ENCODE measurements around the gene SLC35B1.
"Not testable (repeated sequence)": the region's sequence is repeated elsewhere in the genome, so short reads cannot be mapped to it uniquely, and the experiment has no call there.

Gene SLC35B1

DNA sequence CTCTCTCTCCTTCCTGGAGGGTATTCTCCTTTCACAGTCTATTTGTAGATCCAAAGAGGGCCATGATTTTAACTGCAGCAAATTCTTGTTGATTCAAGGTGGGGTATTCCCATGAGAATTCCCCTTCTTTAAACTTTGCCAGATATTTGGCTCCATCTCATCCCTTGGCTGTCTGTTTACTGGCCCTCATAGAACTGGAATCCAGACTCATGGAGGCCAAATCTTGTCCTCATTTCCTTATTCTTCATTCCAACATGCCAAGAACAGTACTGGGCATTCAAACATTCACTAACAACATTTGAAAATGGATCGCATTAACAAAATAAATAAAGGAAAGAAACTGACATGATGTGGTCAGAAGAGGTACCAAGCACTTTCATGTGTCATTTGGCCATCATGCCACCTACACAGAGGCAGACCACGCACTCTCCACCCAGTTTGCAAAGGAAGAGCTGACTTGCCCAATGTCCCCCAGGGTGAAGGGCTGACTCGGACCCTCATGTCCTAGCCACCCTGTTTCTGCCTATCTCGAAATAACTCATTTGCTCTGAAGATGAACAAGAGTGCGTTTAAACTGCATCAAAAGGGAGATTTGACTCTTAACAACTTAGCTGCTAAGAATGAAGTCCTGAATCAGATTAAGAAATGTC lies 23.1 kb upstream of the SLC35B1 start:
- H3K9ac ChIP-seq (ENCODE audit: low read length): no peak overlapping the region
- no peaks in the 10 kb centered on the region for H3K9me3 ChIP-seq (ENCODE audit: low read length)
- H3K27me3 ChIP-seq (ENCODE audit: control insufficient read depth in 1 of 2, insufficient read depth in 2 of 2, low read length in 2 of 2): no peaks in the 10 kb centered on the region
- peak overlapping the region in 1 of 2 donors; percentile 17 for H3K4me3 ChIP-seq (ENCODE audit: low read depth in 1 of 2, low read length in 2 of 2)
- peaks cover under 1% of the 10 kb centered on the region for H3K36me3 ChIP-seq (ENCODE audit: insufficient read depth, low read length)
- H3K4me1 ChIP-seq (ENCODE audit: insufficient read depth, low read length): peaks cover 57% of the 10 kb centered on the region
- peak overlapping the region; percentile 70 for H3K27ac ChIP-seq (ENCODE audit: low read depth, low read length)

DNA sequence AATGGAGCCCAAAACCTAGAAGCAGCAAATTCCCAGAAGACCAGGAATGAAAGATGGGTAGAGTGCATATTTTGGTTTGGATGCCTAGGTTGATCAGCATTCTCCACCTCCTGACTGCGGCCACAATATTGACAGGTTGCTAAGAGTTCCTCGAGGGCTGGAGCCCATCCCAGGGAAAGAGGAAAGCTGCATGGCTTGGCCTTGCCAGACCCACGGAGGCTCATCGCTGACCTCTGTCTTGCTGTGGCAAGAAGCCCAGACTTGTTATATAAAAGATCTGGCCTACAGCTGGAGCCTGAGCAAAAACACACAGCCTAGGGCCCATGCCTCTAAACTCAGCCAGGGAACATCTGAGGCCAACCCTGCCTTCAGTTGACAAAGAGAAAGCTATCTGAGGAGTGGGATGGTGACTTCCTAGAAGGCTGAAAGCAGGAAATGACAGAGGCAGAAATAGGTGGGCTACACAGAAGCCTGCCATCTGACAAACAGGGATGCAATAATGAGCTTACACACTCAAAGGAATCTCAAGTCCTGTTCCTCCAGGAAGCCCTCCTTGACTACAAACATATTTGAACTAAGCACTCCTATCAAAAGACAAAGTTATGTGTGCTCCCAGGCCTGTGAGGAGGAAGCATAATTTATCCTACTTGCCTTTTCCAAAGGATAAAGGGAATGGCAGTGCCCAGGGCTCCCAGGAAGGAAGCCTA lies 22.5 kb upstream of the SLC35B1 start:
- Histone ChIP-seq H3K27me3 (ENCODE audit: control insufficient read depth in 1 of 2, insufficient read depth in 2 of 2, low read length in 2 of 2) (no peaks in the 10 kb centered on the region), H3K4me3 (ENCODE audit: low read depth in 1 of 2, low read length in 2 of 2) (peak overlapping the region in 1 of 2 donors; percentile 17), H3K9ac (ENCODE audit: low read length) (no peak overlapping the region), H3K27ac (ENCODE audit: low read depth, low read length) (peak overlapping the region; percentile 92), H3K4me1 (ENCODE audit: insufficient read depth, low read length) (peaks cover 59% of the 10 kb centered on the region), H3K9me3 (ENCODE audit: low read length) (no peaks in the 10 kb centered on the region), H3K36me3 (ENCODE audit: insufficient read depth, low read length) (peaks cover 7% of the 10 kb centered on the region)

- Histone ChIP-seq H3K36me3 (ENCODE audit: insufficient read depth, low read length) (peaks cover 8% of the 10 kb centered on the region), H3K9me3 (ENCODE audit: low read length) (no peaks in the 10 kb centered on the region), H3K27ac (ENCODE audit: low read depth, low read length) (peak overlapping the region; percentile 54), H3K4me3 (ENCODE audit: low read depth in 1 of 2, low read length in 2 of 2) (no peak overlapping the region), H3K4me1 (ENCODE audit: insufficient read depth, low read length) (peaks cover 69% of the 10 kb centered on the region), H3K27me3 (ENCODE audit: control insufficient read depth in 1 of 2, insufficient read depth in 2 of 2, low read length in 2 of 2) (no peaks in the 10 kb centered on the region), H3K9ac (ENCODE audit: low read length) (no peak overlapping the region)
Measured at GRCh38 chr17:49729069-49729468, 21.3 kb upstream of the SLC35B1 start.

- H3K36me3 ChIP-seq (ENCODE audit: insufficient read depth, low read length): peaks cover 8% of the 10 kb centered on the region
- no peak overlapping the region for H3K4me3 ChIP-seq (ENCODE audit: low read depth in 1 of 2, low read length in 2 of 2)
- no peaks in the 10 kb centered on the region for H3K27me3 ChIP-seq (ENCODE audit: control insufficient read depth in 1 of 2, insufficient read depth in 2 of 2, low read length in 2 of 2)
- H3K9ac ChIP-seq (ENCODE audit: low read length): no peak overlapping the region
- peak overlapping the region; percentile 58 for H3K27ac ChIP-seq (ENCODE audit: low read depth, low read length)
- H3K9me3 ChIP-seq (ENCODE audit: low read length): no peaks in the 10 kb centered on the region
- peaks cover 75% of the 10 kb centered on the region for H3K4me1 ChIP-seq (ENCODE audit: insufficient read depth, low read length)
Measured at GRCh38 chr17:49728425-49728824, 20.7 kb upstream of the SLC35B1 start.

DNA sequence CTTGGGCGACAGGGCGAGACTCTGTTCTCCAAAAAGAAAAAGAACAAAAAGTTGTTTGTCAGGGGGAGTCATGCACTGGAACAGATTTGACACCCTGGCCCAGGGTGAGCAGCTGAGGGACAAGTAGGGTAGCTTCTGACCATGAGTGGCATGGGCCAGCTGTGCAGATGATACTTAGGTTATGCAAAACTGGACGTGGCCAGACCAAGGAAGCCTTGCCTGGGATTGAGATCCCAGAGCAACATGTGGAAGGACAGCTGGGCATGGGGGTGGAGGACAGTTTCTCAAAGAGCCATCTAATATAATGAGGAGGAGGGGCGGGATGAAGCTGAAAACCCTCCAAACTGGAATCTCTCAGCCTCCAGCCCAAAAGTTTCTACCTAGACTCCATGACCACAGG lies 19.6 kb upstream of the SLC35B1 start:
- Histone ChIP-seq H3K36me3 (ENCODE audit: insufficient read depth, low read length) (peaks cover 8% of the 10 kb centered on the region), H3K4me1 (ENCODE audit: insufficient read depth, low read length) (peaks cover 79% of the 10 kb centered on the region), H3K9ac (ENCODE audit: low read length) (no peak overlapping the region), H3K27me3 (ENCODE audit: control insufficient read depth in 1 of 2, insufficient read depth in 2 of 2, low read length in 2 of 2) (no peaks in the 10 kb centered on the region), H3K4me3 (ENCODE audit: low read depth in 1 of 2, low read length in 2 of 2) (no peak overlapping the region), H3K9me3 (ENCODE audit: low read length) (no peaks in the 10 kb centered on the region), H3K27ac (ENCODE audit: low read depth, low read length) (peak overlapping the region; percentile 17)

DNA sequence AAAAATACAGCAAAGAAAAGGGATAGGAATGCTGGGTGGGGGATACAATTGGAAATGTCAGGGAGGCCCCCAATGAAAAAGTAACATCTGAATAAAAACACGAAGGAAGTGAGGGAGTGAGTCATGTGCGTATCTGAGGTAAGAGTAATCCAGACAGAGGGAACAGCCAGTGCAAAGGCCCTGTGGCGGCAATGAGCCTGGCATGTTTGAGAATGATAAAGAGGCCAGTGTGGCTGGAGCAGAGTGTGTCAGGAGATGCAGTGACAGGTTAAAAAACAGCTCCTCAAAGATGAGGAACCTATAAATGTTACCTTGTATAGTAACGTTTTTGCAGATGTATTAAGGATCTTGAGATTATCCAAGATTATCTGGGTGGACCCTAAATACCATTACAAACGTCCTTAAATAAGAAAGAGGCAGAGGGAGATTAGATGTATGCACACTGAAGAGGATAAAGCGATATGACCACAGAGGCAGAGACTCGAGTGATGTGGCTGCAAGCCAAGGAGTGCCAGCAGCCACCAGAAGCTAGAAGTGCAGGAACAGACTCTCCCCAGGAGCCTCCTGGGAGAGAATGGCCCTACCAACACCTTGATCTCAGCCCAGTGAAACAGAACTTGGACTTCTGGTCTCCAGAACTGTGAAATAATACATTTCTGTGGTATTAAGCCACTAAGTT lies 17.8 kb upstream of the SLC35B1 start:
- Histone ChIP-seq H3K9me3 (ENCODE audit: low read length) (no peaks in the 10 kb centered on the region), H3K27ac (ENCODE audit: low read depth, low read length) (no peak overlapping the region), H3K4me3 (ENCODE audit: low read depth in 1 of 2, low read length in 2 of 2) (no peak overlapping the region), H3K27me3 (ENCODE audit: control insufficient read depth in 1 of 2, insufficient read depth in 2 of 2, low read length in 2 of 2) (no peaks in the 10 kb centered on the region), H3K9ac (ENCODE audit: low read length) (no peak overlapping the region), H3K4me1 (ENCODE audit: insufficient read depth, low read length) (peaks cover 70% of the 10 kb centered on the region), H3K36me3 (ENCODE audit: insufficient read depth, low read length) (peaks cover 21% of the 10 kb centered on the region)

- H3K27me3 ChIP-seq (ENCODE audit: control insufficient read depth in 1 of 2, insufficient read depth in 2 of 2, low read length in 2 of 2); H3K4me3 ChIP-seq (ENCODE audit: low read depth in 1 of 2, low read length in 2 of 2); H3K9me3 ChIP-seq (ENCODE audit: low read length); H3K9ac ChIP-seq (ENCODE audit: low read length): not testable (repeated sequence)
- Histone ChIP-seq H3K27ac (ENCODE audit: low read depth, low read length) (peak overlapping the region; percentile 76), H3K4me1 (ENCODE audit: insufficient read depth, low read length) (peaks cover 60% of the 10 kb centered on the region), H3K36me3 (ENCODE audit: insufficient read depth, low read length) (peaks cover 31% of the 10 kb centered on the region)
Measured at GRCh38 chr17:49724552-49724951, 16.8 kb upstream of the SLC35B1 start.

DNA sequence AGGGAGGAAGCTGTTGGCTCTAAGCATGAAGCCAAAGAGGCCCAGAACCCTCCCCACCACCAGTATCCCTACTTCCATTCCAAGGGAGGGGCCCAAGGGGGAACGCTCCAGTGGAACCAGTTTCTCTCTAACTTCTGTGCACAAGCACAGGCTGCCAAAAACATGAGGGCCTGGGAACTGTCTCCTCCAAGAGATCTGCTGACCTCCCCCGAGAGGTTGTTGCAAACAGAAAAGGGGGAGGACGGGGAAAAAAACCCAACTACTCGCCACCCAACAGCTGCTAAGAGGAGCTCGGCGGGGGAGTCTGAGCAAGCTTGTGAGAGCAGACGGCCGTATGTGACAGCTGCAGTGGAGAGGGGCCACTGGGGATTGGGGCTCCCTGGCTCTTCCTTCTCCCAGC lies 15.7 kb upstream of the SLC35B1 start:
- peaks cover 37% of the 10 kb centered on the region for H3K36me3 ChIP-seq (ENCODE audit: insufficient read depth, low read length)
- H3K27me3 ChIP-seq (ENCODE audit: control insufficient read depth in 1 of 2, insufficient read depth in 2 of 2, low read length in 2 of 2): no peaks in the 10 kb centered on the region
- H3K9me3 ChIP-seq (ENCODE audit: low read length): no peaks in the 10 kb centered on the region
- peaks cover 49% of the 10 kb centered on the region for H3K4me1 ChIP-seq (ENCODE audit: insufficient read depth, low read length)
- H3K27ac ChIP-seq (ENCODE audit: low read depth, low read length): peak overlapping the region; percentile 76
- H3K9ac ChIP-seq (ENCODE audit: low read length): no peak overlapping the region
- H3K4me3 ChIP-seq (ENCODE audit: low read depth in 1 of 2, low read length in 2 of 2): peak overlapping the region in 1 of 2 donors; percentile 16

DNA sequence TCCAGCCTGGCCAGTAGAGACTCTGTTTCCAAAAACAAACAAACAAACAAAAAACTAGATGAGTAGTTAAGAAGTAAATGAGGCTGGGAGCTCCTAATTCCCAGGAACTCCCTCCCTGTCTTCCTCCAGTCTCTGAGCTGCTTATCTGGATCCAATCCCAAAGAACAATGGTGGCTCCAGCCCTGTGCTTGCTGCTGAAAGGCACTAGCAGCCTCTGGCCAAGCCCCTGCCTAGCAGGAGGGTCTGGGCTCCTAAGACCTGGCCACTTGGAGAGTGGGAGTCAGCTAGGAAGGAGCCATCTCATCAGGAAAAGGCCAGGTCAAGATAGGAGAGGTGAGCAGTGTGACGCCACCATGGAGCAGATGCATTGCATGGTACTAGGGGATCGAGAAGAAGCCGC lies 14.3 kb upstream of the SLC35B1 start:
- Histone ChIP-seq H3K9ac (ENCODE audit: low read length) (no peak overlapping the region), H3K4me3 (ENCODE audit: low read depth in 1 of 2, low read length in 2 of 2) (no peak overlapping the region), H3K9me3 (ENCODE audit: low read length) (no peaks in the 10 kb centered on the region), H3K27ac (ENCODE audit: low read depth, low read length) (peak overlapping the region; percentile 20), H3K36me3 (ENCODE audit: insufficient read depth, low read length) (peaks cover 51% of the 10 kb centered on the region), H3K4me1 (ENCODE audit: insufficient read depth, low read length) (peaks cover 44% of the 10 kb centered on the region), H3K27me3 (ENCODE audit: control insufficient read depth in 1 of 2, insufficient read depth in 2 of 2, low read length in 2 of 2) (no peaks in the 10 kb centered on the region)

- Histone ChIP-seq H3K4me3 (ENCODE audit: low read depth in 1 of 2, low read length in 2 of 2) (no peak overlapping the region), H3K9ac (ENCODE audit: low read length) (no peak overlapping the region), H3K36me3 (ENCODE audit: insufficient read depth, low read length) (peaks cover 76% of the 10 kb centered on the region), H3K4me1 (ENCODE audit: insufficient read depth, low read length) (peaks cover 14% of the 10 kb centered on the region), H3K9me3 (ENCODE audit: low read length) (no peaks in the 10 kb centered on the region), H3K27me3 (ENCODE audit: control insufficient read depth in 1 of 2, insufficient read depth in 2 of 2, low read length in 2 of 2) (no peaks in the 10 kb centered on the region), H3K27ac (ENCODE audit: low read depth, low read length) (no peak overlapping the region)
Measured at GRCh38 chr17:49717371-49717861, 9.7 kb upstream of the SLC35B1 start.

GRCh38 chr17:49716668-49717364 lies 9.1 kb upstream of the SLC35B1 start:
- Histone ChIP-seq H3K27ac (ENCODE audit: low read depth, low read length) (no peak overlapping the region), H3K36me3 (ENCODE audit: insufficient read depth, low read length) (peaks cover 76% of the 10 kb centered on the region), H3K27me3 (ENCODE audit: control insufficient read depth in 1 of 2, insufficient read depth in 2 of 2, low read length in 2 of 2) (no peaks in the 10 kb centered on the region), H3K4me1 (ENCODE audit: insufficient read depth, low read length) (peaks cover 8% of the 10 kb centered on the region), H3K9me3 (ENCODE audit: low read length) (no peaks in the 10 kb centered on the region), H3K4me3 (ENCODE audit: low read depth in 1 of 2, low read length in 2 of 2) (no peak overlapping the region), H3K9ac (ENCODE audit: low read length) (no peak overlapping the region)
